ENCODE data around the gene DYNLL2.

DNA sequence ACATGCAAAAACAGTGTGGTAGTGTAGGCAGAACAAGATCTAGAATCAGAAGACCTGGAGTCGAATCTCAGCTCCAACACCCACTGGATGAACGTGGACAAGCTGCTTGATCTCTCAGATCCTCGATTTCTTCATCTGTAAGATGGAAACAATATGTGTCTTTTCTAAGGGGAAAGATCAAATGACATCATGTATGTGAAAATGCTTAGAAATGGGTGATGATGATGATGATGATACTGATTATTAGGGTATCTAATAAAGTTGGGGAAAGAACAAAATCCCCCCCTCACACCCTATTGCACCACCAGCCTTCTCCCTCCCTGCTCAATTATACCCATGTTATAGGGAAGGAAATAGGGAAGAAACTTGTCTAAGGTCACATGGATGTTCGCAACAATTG, 10.9 kb downstream of the DYNLL2 start:
- TF ChIP-seq CTCF (IDR thresholded peaks at IDR 0.05) (no peak), EP300 (IDR thresholded peaks at IDR 0.05) (no peak), POLR2A (IDR thresholded peaks at IDR 0.05) (no peak), POLR2AphosphoS5 (IDR thresholded peaks at IDR 0.05) (no peak)
